DOHH2 (cell line): ENCODE data around the gene ANGEL2.

Source experiments
- H3F3A ChIP-seq: fragments of 200-600 bp; sonication (generic), shearing (Covaris generic); 2 replicates; pipeline ENCODE4 v1.6.0; 2016; ENCODE audit warnings: antibody characterized with exemption, mild to moderate bottlenecking; ENCODE audit not compliant: control insufficient read depth, insufficient read depth
- H3K27ac ChIP-seq: fragments of 200-600 bp; sonication (generic); 2 replicates; pipeline ENCODE4 v1.5.1; 2014; ENCODE audit warnings: low read depth, mild to moderate bottlenecking, low read length, moderate library complexity
- H3K27me3 ChIP-seq: fragments of 200-600 bp; sonication (generic); 2 replicates; pipeline ENCODE4 v1.6.1; 2014; ENCODE audit warnings: mild to moderate bottlenecking, low read length, mixed read lengths; ENCODE audit not compliant: control insufficient read depth
- H3K36me3 ChIP-seq: fragments of 200-600 bp; sonication (generic); 2 replicates; pipeline ENCODE4 v1.6.1; 2014; ENCODE audit warnings: mild to moderate bottlenecking, low read length, moderate library complexity, mixed read lengths; ENCODE audit not compliant: control insufficient read depth
- H3K4me1 ChIP-seq: fragments of 200-600 bp; sonication (generic); 2 replicates; pipeline ENCODE4 v1.6.1; 2014; ENCODE audit warnings: mild to moderate bottlenecking, low read length, mixed read lengths; ENCODE audit not compliant: control insufficient read depth
- H3K4me2 ChIP-seq: fragments of 200-600 bp; sonication (generic); 2 replicates; pipeline ENCODE4 v1.6.0; 2014; ENCODE audit warnings: mild to moderate bottlenecking, low read length, moderate library complexity
- H3K4me3 ChIP-seq: fragments of 200-600 bp; sonication (generic); 2 replicates; pipeline ENCODE4 v1.5.1; 2014; ENCODE audit warnings: mild to moderate bottlenecking, low read length, mixed read lengths
- H3K79me2 ChIP-seq: fragments of 200-600 bp; sonication (generic); 2 replicates; pipeline ENCODE4 v1.6.1; 2014; ENCODE audit warnings: mild to moderate bottlenecking, low read length, mixed read lengths; ENCODE audit not compliant: control insufficient read depth
- H3K9me2 ChIP-seq: fragments of 200-600 bp; sonication (generic); replicated peaks from 2 replicates; pipeline ENCODE4 v1.6.1; 2014; ENCODE audit warnings: mild to moderate bottlenecking, low read length, mixed read lengths; ENCODE audit not compliant: control insufficient read depth
- H3K9me3 ChIP-seq: fragments of 200-600 bp; sonication (generic); 2 replicates; pipeline ENCODE4 v1.6.1; 2014; ENCODE audit warnings: antibody characterized with exemption, low read length, mixed read lengths; ENCODE audit not compliant: control insufficient read depth, insufficient read depth
- H4K20me1 ChIP-seq: fragments of 200-600 bp; sonication (generic); 2 replicates; pipeline ENCODE4 v1.6.0; 2014; ENCODE audit warnings: low read depth, mild to moderate bottlenecking, antibody characterized with exemption, low read length, moderate library complexity; ENCODE audit not compliant: control insufficient read depth, insufficient read depth
- EZH2phosphoT487 ChIP-seq: fragments of 200-600 bp; sonication (generic); IDR thresholded peaks from 2 replicates; pipeline ENCODE4 v1.6.1; 2017; ENCODE audit warnings: borderline replicate concordance, mild to moderate bottlenecking, antibody characterized with exemption, low read length, moderate library complexity, mixed read lengths
- TF ChIP-seq, protein P1 (sequence below): fragments of 200-600 bp; sonication (generic); IDR thresholded peaks from one replicate; pipeline ENCODE4 v1.5.1; 2014; ENCODE audit warnings: antibody characterized with exemption, mild to moderate bottlenecking, low read depth, low read length; ENCODE audit not compliant: poor library complexity, severe bottlenecking

ANGEL2 gene

DNA sequence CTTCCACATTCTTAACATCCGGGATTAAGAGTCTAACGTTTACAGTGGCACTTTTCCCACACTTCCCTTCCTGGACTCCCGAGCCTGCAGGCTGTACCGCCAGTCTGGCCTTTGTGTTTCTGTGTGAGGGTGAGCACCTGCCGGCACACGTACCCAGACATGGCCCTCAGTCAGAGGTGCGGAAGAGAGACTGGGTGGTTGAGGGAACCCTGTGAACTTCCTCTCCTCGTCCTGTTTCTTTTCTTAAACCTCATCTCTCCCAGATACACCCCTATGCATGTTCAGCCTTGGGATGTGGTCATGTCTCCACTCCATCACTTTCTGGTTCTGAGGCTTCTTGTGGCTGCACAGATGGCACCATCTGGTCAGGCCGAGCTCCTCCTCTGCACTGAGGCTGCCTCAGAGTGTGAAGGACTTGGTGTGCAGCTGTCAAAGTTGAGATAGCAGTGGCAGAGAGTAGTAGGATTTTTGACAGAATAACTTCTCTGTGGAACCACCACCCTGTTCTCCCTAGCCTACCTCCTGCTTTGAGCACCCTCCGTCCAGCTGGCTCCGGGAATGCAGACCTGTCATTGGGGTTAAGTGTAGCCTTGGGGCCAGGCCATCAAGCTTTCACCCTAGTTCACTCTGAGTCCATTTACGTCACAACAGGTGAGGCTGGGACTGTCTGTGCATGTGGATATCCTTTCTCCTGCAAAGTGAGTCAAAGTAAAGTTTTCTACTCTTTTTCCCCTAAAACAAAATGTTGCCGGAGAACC is 33.9 kb downstream of the ANGEL2 start:
- Histone ChIP-seq H3K79me2 (no peaks in the 10 kb centered on the region), H3K9me2 (no peaks in the 10 kb centered on the region), H3F3A (no peaks in the 10 kb centered on the region), H3K4me1 (no peaks in the 10 kb centered on the region), H3K4me3 (no peak overlapping the region), H3K9me3 (no peaks in the 10 kb centered on the region), H4K20me1 (no peaks in the 10 kb centered on the region), H3K27ac (no peak overlapping the region), H3K36me3 (no peaks in the 10 kb centered on the region), H3K4me2 (no peak overlapping the region), H3K27me3 (no peaks in the 10 kb centered on the region)
- TF ChIP-seq, protein P1, sequence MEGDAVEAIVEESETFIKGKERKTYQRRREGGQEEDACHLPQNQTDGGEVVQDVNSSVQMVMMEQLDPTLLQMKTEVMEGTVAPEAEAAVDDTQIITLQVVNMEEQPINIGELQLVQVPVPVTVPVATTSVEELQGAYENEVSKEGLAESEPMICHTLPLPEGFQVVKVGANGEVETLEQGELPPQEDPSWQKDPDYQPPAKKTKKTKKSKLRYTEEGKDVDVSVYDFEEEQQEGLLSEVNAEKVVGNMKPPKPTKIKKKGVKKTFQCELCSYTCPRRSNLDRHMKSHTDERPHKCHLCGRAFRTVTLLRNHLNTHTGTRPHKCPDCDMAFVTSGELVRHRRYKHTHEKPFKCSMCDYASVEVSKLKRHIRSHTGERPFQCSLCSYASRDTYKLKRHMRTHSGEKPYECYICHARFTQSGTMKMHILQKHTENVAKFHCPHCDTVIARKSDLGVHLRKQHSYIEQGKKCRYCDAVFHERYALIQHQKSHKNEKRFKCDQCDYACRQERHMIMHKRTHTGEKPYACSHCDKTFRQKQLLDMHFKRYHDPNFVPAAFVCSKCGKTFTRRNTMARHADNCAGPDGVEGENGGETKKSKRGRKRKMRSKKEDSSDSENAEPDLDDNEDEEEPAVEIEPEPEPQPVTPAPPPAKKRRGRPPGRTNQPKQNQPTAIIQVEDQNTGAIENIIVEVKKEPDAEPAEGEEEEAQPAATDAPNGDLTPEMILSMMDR = no peak
- no peak for TF ChIP-seq EZH2phosphoT487

DNA sequence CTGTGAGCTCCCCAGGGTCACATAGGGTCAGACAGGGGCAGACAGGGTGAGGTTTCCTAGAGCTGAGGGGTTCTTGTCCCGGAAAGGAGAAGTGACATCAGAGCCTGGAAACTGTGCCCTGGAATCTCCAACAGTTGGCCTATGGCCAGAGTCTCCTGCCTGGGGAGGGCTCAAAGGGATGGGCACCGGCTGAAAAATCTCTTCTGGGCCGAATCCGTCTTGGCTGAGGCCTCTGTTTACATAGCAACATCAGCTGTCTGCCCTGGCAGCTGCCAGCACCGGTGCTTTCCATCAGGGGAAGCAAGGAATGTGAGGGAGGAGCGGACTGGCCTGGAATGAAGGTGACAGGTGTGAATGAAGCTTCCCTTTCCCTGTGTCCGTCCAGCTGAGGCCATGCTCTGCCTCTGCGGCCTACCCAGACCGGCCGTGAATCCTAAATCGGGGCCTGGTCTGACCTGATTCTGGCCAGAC is 34.6 kb downstream of the ANGEL2 start:
- TF ChIP-seq, protein P1 = no peak
- no peak for TF ChIP-seq EZH2phosphoT487
- Histone ChIP-seq H3K4me3 (no peak overlapping the region), H3K27me3 (no peaks in the 10 kb centered on the region), H3K79me2 (no peaks in the 10 kb centered on the region), H3K9me3 (no peaks in the 10 kb centered on the region), H3K9me2 (no peaks in the 10 kb centered on the region), H3K4me1 (no peaks in the 10 kb centered on the region), H3K27ac (no peak overlapping the region), H3F3A (no peaks in the 10 kb centered on the region), H3K4me2 (no peak overlapping the region), H3K36me3 (no peaks in the 10 kb centered on the region), H4K20me1 (no peaks in the 10 kb centered on the region)

DNA sequence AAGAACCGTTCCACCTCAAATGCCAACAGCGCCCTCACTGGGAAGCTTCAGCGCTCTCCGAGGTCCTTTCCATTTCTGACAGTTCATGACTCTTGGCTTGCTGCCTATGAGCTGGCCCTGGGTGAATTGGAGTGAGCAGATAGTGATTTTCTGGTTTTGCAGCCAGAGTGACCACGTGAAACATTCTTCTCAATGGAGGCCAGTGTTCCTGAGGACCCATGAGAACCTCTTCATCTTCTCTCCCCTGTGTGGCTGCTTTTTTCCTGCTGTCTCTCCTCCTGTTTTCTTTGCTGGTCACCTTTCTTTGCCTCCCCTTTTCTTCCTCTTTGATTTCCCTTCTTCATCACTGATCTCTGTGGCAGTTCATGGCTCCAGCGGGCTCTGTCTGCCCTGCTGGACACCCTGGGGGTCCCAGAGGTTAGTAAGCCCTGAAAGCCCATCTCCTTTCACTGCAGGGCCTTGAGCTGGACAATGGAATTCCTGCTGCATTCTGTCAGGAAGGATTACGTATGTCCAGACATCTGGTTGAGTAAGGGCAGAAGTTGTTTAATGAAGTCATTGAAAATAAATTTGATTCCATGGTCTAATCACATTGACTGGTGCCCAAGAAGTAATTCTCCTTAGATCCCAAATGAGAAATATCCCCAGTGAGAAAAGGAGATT is 35.4 kb downstream of the ANGEL2 start:
- no peaks in the 10 kb centered on the region for H3K9me3 ChIP-seq
- no peak overlapping the region for H3K27ac ChIP-seq
- no peaks in the 10 kb centered on the region for H3F3A ChIP-seq
- no peak overlapping the region for H3K4me3 ChIP-seq
- no peak overlapping the region for H3K4me2 ChIP-seq
- TF ChIP-seq, protein P1 = no peak
- no peak for TF ChIP-seq EZH2phosphoT487
- H3K79me2 ChIP-seq = no peaks in the 10 kb centered on the region
- no peaks in the 10 kb centered on the region for H4K20me1 ChIP-seq
- no peaks in the 10 kb centered on the region for H3K27me3 ChIP-seq
- no peaks in the 10 kb centered on the region for H3K4me1 ChIP-seq
- no peaks in the 10 kb centered on the region for H3K9me2 ChIP-seq
- no peaks in the 10 kb centered on the region for H3K36me3 ChIP-seq
